HEK293 (cell line): ENCODE measurements around the gene EIF3F.

Experiments used
- CTCF ChIP-seq: fragments of 450-650 bp; formaldehyde crosslinking; IDR thresholded peaks from 2 replicates; pipeline ENCODE4 v1.5.1; 2016; ENCODE audit warnings: missing biosample characterization, missing genetic modification characterization
- PRDM4 ChIP-seq: fragments of 450-650 bp; formaldehyde crosslinking; IDR thresholded peaks from 2 replicates; pipeline ENCODE4 v1.5.1; 2017; ENCODE audit warnings: missing biosample characterization, missing genetic modification characterization
- ZFP41 ChIP-seq: fragments of 450-650 bp; formaldehyde crosslinking; IDR thresholded peaks from 2 replicates; pipeline ENCODE4 v1.5.1; 2016; ENCODE audit warnings: missing biosample characterization, missing genetic modification characterization, borderline replicate concordance
- ZNF37A ChIP-seq: fragments of 450-650 bp; IDR thresholded peaks from 2 replicates; pipeline ENCODE4 v1.5.1; 2018; ENCODE audit warnings: missing biosample characterization, missing genetic modification characterization
- ZNF626 ChIP-seq: fragments of 450-650 bp; sonication (Bioruptor Pico); formaldehyde crosslinking; IDR thresholded peaks from 2 replicates; pipeline ENCODE4 v1.5.1; 2018; ENCODE audit warnings: missing biosample characterization, missing genetic modification characterization, inconsistent platforms

GRCh38 chr11:8032122-8032521 lies 45.0 kb downstream of the EIF3F start:
- TF ChIP-seq ZNF37A (tag by site-specific recombination) = no peak
- no peak for TF ChIP-seq ZNF626
- TF ChIP-seq PRDM4 (tag by site-specific recombination) = no peak
- TF ChIP-seq CTCF (tag by site-specific recombination) = no peak
- no peak for TF ChIP-seq ZFP41 (tag by site-specific recombination)
